Colonic mucosa (tissue), 4 donors: Measurements from ENCODE around the gene DAPK3. TPM values are rescaled to one million over a fixed set of nuclear protein-coding genes. Genes with fewer than 3 reads are reported as not detected.

ENCODE experiments used
- DNase-seq: peaks from one replicate; pipeline ENCODE4 v3.0.0-alpha.2; 2020
- H3K27ac ChIP-seq: fragments of 200-600 bp; one replicate; pipeline ENCODE4 v1.8.0; 2021
- H3K27me3 ChIP-seq: fragments of 200-600 bp; one replicate; pipeline ENCODE4 v1.8.0; 2021
- H3K36me3 ChIP-seq: fragments of 200-600 bp; one replicate; pipeline ENCODE4 v1.8.0; 2021
- H3K4me1 ChIP-seq: fragments of 200-600 bp; one replicate; pipeline ENCODE4 v1.8.0; 2021; ENCODE audit warnings: mild to moderate bottlenecking
- H3K4me3 ChIP-seq: fragments of 200-600 bp; one replicate; pipeline ENCODE4 v1.8.0; 2021
- H3K9ac ChIP-seq, 2 donors: one replicate each; pipeline ENCODE4 v1.7.0; 2013; ENCODE audit warnings: control low read depth in 2 of 2, low read depth in 2 of 2, low read length in 2 of 2
- H3K9me3 ChIP-seq: fragments of 200-600 bp; one replicate; pipeline ENCODE4 v1.8.0; 2021
- intact Hi-C: fragments of 100-400 bp; cut with DNase I; formaldehyde crosslinking; loops from one replicate; pipeline ENCODE4 v1.14.1; 2022
- total RNA-seq, 2 donors: library from RNA; stranded (reverse); fragmentation: NEBNext Ultra II Directional in 1 of 2; extraction: Animal tissue kit (Norgen Biotek cat#: 25700) in 1 of 2; gene quantifications; one replicate each; pipeline ENCODE4 v1.2.1, GENCODE V29; 2021
- TF ChIP-seq, protein P1 (sequence below): fragments of 200-600 bp; IDR thresholded peaks from one replicate; pipeline ENCODE4 v1.8.0; 2022; ENCODE audit warnings: antibody characterized with exemption, mild to moderate bottlenecking
- donor health status: healthy.
- donor health status: DM: no; HTN: no; CAD: no.
- donor health status: DM: no; HTN: no; CAD: no.

The DAPK3 gene
- 10 to 100 TPM; 53.7 to 74.3 TPM for total RNA-seq

DNA sequence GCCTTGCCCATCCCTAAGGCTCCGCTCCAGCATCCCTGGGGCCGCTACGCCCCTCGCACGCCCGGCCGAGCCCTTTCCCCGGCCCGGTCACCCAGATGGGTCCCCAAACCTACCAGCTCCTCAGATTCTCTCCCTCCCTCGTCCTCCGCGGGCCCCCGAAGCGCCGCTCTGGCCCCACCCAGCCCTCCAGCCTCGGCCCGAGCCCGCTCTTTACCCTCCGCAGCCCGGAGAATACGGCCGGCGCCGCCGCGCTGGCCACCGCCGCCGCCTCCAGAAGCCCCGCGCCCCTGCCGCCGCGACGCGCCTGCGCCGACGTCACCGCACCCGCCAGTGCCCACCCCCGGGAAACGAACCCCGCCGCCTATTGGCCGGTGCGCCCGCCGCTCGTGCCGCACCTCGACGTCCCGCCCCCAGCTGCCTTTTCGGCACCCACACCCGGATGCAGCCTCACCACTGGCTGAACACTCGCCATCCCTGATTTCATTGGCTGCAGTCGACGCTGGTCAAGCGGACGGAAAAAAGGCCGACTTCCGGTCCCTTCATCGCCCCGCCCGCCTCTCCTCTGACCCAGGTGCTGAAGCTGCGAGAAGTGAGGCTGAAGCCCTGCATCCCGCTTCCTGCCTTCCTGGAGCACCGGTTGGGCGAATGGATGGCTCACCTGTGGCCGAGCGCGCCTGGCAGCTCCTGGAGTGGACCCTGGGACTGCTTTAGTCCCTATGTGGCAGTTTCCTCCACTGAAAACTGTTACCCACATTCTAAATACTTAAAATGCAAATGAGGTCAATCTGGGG lies at the start of gene DAPK3:
DAPK3 (minus strand) TSS at position 292 of the 791 bp plus-strand sequence. CDS start 1,364 bp downstream, outside the sequence.
- Histone ChIP-seq H3K4me1 (peaks cover 18% of the 10 kb centered on the region), H3K9ac (peak within 1 kb of the TSS; percentile 92 to 99)

DNA sequence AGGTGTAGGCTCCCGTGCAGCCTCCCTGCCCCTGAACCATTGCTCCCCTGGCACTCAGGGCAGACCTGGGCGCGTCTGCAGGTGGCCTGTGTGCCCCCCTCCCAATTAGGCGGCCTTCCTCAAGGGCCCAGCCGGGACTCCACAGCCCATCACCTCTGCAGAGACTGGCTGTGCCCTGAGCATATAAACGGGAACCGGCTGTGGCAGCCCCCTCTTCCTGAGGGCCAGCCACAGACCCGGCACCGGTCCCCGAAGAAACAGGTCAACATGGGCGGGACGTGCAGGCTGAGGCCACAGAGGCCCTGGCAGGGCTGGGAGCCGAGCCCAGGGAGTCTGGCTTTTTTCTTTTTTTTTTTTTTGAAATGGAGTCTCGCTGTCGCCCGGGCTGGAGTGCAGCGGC lies 48.7 kb upstream of the DAPK3 start:
- H3K27me3 ChIP-seq = no peaks in the 10 kb centered on the region
- no peak overlapping the region for H3K9ac ChIP-seq
- H3K9me3 ChIP-seq = no peaks in the 10 kb centered on the region
- no peak overlapping the region for H3K27ac ChIP-seq
- no peak overlapping the region for H3K4me3 ChIP-seq
- DNase-seq = no peak
- intact Hi-C loops = no loop called here
- TF ChIP-seq, protein P1, sequence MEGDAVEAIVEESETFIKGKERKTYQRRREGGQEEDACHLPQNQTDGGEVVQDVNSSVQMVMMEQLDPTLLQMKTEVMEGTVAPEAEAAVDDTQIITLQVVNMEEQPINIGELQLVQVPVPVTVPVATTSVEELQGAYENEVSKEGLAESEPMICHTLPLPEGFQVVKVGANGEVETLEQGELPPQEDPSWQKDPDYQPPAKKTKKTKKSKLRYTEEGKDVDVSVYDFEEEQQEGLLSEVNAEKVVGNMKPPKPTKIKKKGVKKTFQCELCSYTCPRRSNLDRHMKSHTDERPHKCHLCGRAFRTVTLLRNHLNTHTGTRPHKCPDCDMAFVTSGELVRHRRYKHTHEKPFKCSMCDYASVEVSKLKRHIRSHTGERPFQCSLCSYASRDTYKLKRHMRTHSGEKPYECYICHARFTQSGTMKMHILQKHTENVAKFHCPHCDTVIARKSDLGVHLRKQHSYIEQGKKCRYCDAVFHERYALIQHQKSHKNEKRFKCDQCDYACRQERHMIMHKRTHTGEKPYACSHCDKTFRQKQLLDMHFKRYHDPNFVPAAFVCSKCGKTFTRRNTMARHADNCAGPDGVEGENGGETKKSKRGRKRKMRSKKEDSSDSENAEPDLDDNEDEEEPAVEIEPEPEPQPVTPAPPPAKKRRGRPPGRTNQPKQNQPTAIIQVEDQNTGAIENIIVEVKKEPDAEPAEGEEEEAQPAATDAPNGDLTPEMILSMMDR = no peak
- H3K36me3 ChIP-seq = no peaks in the 10 kb centered on the region
- peaks cover under 1% of the 10 kb centered on the region for H3K4me1 ChIP-seq

More for the DNA sequence above, at the start of gene DAPK3:
- peak within 1 kb of the TSS; percentile 77 for H3K4me3 ChIP-seq
- TF ChIP-seq, protein P1 = no peak
- H3K27ac ChIP-seq = peak within 1 kb of the TSS; percentile 89
- no peaks in the 10 kb centered on the region for H3K9me3 ChIP-seq
- H3K27me3 ChIP-seq = no peaks in the 10 kb centered on the region
- no peaks in the 10 kb centered on the region for H3K36me3 ChIP-seq
- DNase-seq = peak; percentile 98
- intact Hi-C loops = no loop called here

DNA sequence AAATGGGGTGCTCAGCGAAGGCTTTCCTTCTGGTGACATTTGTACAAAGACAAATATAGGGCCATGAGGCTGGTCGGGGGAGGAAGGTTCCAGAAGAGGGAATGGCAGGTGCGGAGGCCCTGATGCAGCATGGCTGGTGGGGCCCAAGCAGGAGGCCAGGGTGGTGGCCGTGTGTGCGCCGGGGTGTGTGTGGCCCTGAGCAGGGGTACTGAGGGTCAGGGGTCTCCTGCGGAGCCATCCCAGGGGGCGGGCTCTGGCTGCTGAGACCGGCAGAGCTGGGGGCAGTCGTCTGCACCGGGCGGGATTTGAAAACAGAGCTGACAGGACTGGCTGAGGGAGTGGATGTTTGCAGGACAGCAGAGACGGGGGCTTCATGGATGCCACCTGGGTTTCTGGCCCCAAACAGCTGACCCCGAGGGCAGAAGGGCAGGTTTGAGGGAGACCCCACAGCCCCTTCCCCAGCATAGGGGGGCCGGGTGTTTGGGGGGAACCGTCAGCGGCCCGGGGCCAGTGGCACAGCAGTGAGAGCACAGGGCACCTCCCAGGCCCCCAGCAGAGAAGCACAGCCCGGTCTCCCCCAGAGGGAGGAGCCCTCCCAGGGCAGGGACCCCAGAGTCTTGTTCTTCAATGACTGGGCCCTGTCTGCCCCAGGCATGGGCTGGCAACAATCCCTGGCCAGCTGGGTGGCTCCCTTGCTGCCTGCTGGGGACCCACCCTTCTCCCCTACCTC lies 48.0 kb upstream of the DAPK3 start:
- no peak overlapping the region for H3K4me3 ChIP-seq
- H3K27me3 ChIP-seq = no peaks in the 10 kb centered on the region
- TF ChIP-seq, protein P1 = no peak
- H3K9me3 ChIP-seq = no peaks in the 10 kb centered on the region
- H3K27ac ChIP-seq = no peak overlapping the region
- H3K4me1 ChIP-seq = peaks cover 4% of the 10 kb centered on the region
- H3K9ac ChIP-seq = no peak overlapping the region
- intact Hi-C loops = no loop called here
- DNase-seq = no peak
- no peaks in the 10 kb centered on the region for H3K36me3 ChIP-seq

DNA sequence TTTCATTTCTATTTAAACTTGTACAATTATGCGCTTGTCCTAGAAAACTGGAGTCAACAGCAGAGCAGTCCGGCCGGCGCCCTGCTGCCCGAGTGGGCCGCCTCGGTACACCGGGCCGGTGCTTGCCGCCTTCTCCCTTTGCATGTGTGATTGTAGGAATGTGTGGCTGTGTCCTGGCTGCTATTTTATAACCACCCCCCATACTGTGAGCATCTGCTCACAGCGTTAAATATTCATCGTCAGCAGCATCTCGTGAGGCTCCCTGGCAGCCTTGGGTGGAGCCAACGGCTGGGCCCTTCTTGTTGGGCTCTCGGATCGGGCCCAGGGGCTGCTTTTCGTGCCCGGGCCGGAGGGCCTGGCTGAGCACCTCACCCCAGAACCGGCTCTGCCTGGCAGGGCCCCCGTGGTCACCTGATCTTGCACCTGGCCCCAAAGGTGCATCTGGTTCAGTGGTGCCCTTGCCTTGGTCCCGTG lies 47.3 kb upstream of the DAPK3 start:
- intact Hi-C loops = no loop called here
- Histone ChIP-seq H3K4me1 (peaks cover 4% of the 10 kb centered on the region), H3K4me3 (no peak overlapping the region), H3K36me3 (peaks cover 6% of the 10 kb centered on the region), H3K27ac (no peak overlapping the region), H3K9me3 (no peaks in the 10 kb centered on the region), H3K27me3 (no peaks in the 10 kb centered on the region), H3K9ac (no peak overlapping the region)
- TF ChIP-seq, protein P1 = no peak
- no peak for DNase-seq

DNA sequence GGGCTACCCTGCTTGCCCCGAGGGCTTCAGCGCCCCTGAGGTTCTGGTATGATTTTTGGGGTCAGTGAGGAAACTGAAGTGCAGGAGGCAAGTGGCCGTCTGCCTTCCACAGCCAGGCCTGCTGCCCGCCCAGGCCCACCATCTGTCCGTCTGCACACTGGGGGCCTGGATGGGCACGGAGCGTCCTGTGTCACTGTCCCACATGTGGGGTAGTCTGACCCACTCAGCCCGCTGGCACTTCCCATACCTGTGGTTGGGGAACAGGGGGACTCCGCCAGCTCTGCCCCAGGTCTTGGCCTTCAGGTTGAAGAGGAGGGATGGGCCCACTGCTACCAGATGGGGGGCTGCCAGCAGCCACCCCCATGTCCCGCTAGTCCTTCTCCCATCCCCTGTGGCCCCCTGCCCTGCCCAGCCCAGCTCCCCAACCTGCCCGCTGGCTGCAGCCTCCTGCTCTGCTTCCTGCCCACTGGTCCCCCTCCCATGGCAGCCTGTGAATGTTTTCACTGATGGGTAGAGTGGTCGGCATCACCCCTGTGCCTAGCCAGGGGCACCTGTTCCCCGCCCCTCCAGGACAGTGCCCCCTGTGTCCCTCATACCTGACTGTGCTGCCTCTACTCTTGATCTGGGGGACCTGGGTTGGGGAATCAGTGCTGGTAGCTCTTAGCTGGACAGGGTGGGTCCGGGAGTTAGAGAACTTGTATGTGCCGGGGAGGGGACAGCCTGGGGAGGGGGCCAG lies 46.2 kb upstream of the DAPK3 start:
- Histone ChIP-seq H3K36me3 (peaks cover 8% of the 10 kb centered on the region), H3K4me1 (peaks cover 4% of the 10 kb centered on the region), H3K9me3 (no peaks in the 10 kb centered on the region), H3K27me3 (no peaks in the 10 kb centered on the region), H3K9ac (no peak overlapping the region), H3K4me3 (no peak overlapping the region), H3K27ac (no peak overlapping the region)
- TF ChIP-seq, protein P1 = no peak
- intact Hi-C loops = no loop called here
- no peak for DNase-seq
